GM23338 (cell line): ENCODE results near the gene CASP7. TPM values are rescaled to one million over a fixed set of nuclear protein-coding genes. Genes with fewer than 3 reads are reported as not detected.
A peak's percentile ranks its signal among the peaks of the same experiment; 100 is the strongest.

Experiments
- ATAC-seq: fragments of 200-7000 bp; cut with Tn5 transposase; 3 replicates; pipeline ENCODE4 v1.9.1; 2020
- DNase-seq: peaks from one replicate; pipeline ENCODE4 v3.0.0-alpha.2; 2015; ENCODE audit warnings: low spot score
- H2AFZ ChIP-seq: fragments of 200-600 bp; sonication (generic); 2 replicates; pipeline ENCODE4 v1.8.0; 2016; ENCODE audit warnings: antibody characterized with exemption, mild to moderate bottlenecking, moderate library complexity
- H3F3A ChIP-seq: fragments of 200-600 bp; sonication (generic); replicated peaks from 2 replicates; pipeline ENCODE4 v1.8.0; 2017; ENCODE audit warnings: antibody characterized with exemption, mixed run types, low read depth
- H3K27ac ChIP-seq: fragments of 200-600 bp; sonication (generic); 2 replicates; pipeline ENCODE4 v1.6.1; 2016; ENCODE audit warnings: low read depth
- H3K27me3 ChIP-seq: fragments of 200-600 bp; sonication (generic); 2 replicates; pipeline ENCODE4 v1.8.0; 2016; ENCODE audit warnings: mild to moderate bottlenecking, mixed run types, moderate library complexity; ENCODE audit not compliant: insufficient read depth
- H3K36me3 ChIP-seq: fragments of 200-600 bp; sonication (generic); 2 replicates; pipeline ENCODE4 v1.8.0; 2016; ENCODE audit warnings: mild to moderate bottlenecking; ENCODE audit not compliant: insufficient read depth
- H3K4me1 ChIP-seq: fragments of 200-600 bp; sonication (generic); 2 replicates; pipeline ENCODE4 v1.8.0; 2016; ENCODE audit warnings: mild to moderate bottlenecking, moderate library complexity; ENCODE audit not compliant: insufficient read depth
- H3K4me2 ChIP-seq: fragments of 200-600 bp; sonication (generic); 2 replicates; pipeline ENCODE4 v1.7.1; 2017; ENCODE audit warnings: mixed run types
- H3K4me3 ChIP-seq: fragments of 200-600 bp; sonication (generic); 2 replicates; pipeline ENCODE4 v1.6.1; 2016; ENCODE audit warnings: mixed run types
- H3K79me2 ChIP-seq: fragments of 200-600 bp; sonication (generic); replicated peaks from 2 replicates; pipeline ENCODE4 v1.8.0; 2017; ENCODE audit warnings: mild to moderate bottlenecking; ENCODE audit not compliant: insufficient read depth
- H3K9me2 ChIP-seq: fragments of 200-600 bp; sonication (generic); 2 replicates; pipeline ENCODE4 v1.8.0; 2017; ENCODE audit not compliant: insufficient read depth
- H4K20me1 ChIP-seq: fragments of 200-600 bp; sonication (generic); replicated peaks from 2 replicates; pipeline ENCODE4 v1.8.0; 2017; ENCODE audit warnings: mild to moderate bottlenecking; ENCODE audit not compliant: insufficient read depth
- H3K27ac Mint-ChIP-seq: 2 replicates; pipeline ENCODE4 v1.8.0; 2020; ENCODE audit warnings: inconsistent platforms, mild to moderate bottlenecking, moderate library complexity, mixed read lengths
- H3K27me3 Mint-ChIP-seq: 3 replicates; pipeline ENCODE4 v1.8.0; 2022; ENCODE audit warnings: low read depth, mild to moderate bottlenecking, moderate library complexity, mixed read lengths, inconsistent platforms; ENCODE audit not compliant: insufficient read depth, poor library complexity
- H3K36me3 Mint-ChIP-seq: 3 replicates; pipeline ENCODE4 v1.8.0; 2021; ENCODE audit warnings: low read depth, mild to moderate bottlenecking, inconsistent platforms, moderate library complexity, mixed read lengths
- H3K4me1 Mint-ChIP-seq: 3 replicates; pipeline ENCODE4 v1.8.0; 2020; ENCODE audit warnings: mild to moderate bottlenecking, inconsistent platforms, mixed read lengths
- H3K4me3 Mint-ChIP-seq: 3 replicates; pipeline ENCODE4 v1.8.0; 2021; ENCODE audit warnings: moderate library complexity, mild to moderate bottlenecking, inconsistent platforms, mixed read lengths
- H3K9me3 Mint-ChIP-seq: 3 replicates; pipeline ENCODE4 v1.8.0; 2020; ENCODE audit warnings: moderate library complexity, mild to moderate bottlenecking, inconsistent platforms, mixed read lengths
- CREB1 ChIP-seq: fragments of 250-450 bp; sonication (Bioruptor Pico); IDR thresholded peaks from 2 replicates; pipeline ENCODE4 v1.5.0; 2020; ENCODE audit warnings: low read depth, mild to moderate bottlenecking, moderate library complexity
- EZH2 ChIP-seq: fragments of 200-600 bp; sonication (generic); IDR thresholded peaks from one replicate; pipeline ENCODE4 v1.8.0; 2017; ENCODE audit warnings: antibody characterized with exemption, mild to moderate bottlenecking, low read depth; ENCODE audit not compliant: unreplicated experiment
- JUNB ChIP-seq: IDR thresholded peaks from one replicate; pipeline ENCODE4 v1.6.1; 2016; ENCODE audit warnings: antibody characterized with exemption; ENCODE audit not compliant: unreplicated experiment
- STAT1 ChIP-seq: IDR thresholded peaks from one replicate; pipeline ENCODE4 v1.6.1; 2016; ENCODE audit warnings: antibody characterized with exemption; ENCODE audit not compliant: unreplicated experiment
- ZNF331 ChIP-seq: fragments of 250-450 bp; sonication (Bioruptor Pico); IDR thresholded peaks from 2 replicates; pipeline ENCODE4 v1.5.0; 2020; ENCODE audit warnings: low read depth, mild to moderate bottlenecking, moderate library complexity
- polyA plus RNA-seq: library from polyadenylated mRNA; unstranded; fragments of >200 nt; fragmentation: Nextera tagmentation; extraction: Ambion mirVana; gene quantifications from 2 replicates; pipeline ENCODE4 v1.2.1, GENCODE V29; 2016
- total RNA-seq: library from RNA; depleted of rRNA; stranded (reverse); fragments of >200 nt; shearing (Covaris generic); gene quantifications from 2 replicates; pipeline ENCODE4 v1.2.3, GENCODE V29; 2014
- TF ChIP-seq, protein P1 (sequence below): IDR thresholded peaks from 2 replicates; pipeline ENCODE4 v1.6.1; 2016; ENCODE audit warnings: antibody characterized with exemption
- TF ChIP-seq, protein P2 (sequence below), 2 experiments: fragments of 200-600 bp in 1 of 2; sonication (generic) in 1 of 2; conservative IDR thresholded peaks; 2 replicates each; pipeline versions ENCODE4 v1.5.1 to v1.6.1; 2016 to 2017; ENCODE audit warnings: antibody characterized with exemption in 2 of 2, low read depth in 2 of 2, mild to moderate bottlenecking in 2 of 2, moderate library complexity in 1 of 2
- TF ChIP-seq, protein P3 (sequence below): fragments of 250-450 bp; sonication (Bioruptor Pico); IDR thresholded peaks from 2 replicates; pipeline ENCODE4 v1.5.0; 2020; ENCODE audit warnings: mild to moderate bottlenecking, moderate library complexity

CASP7 gene
- total and polyA plus RNA-seq, 2 experiments from 2014 or later, result 2.1 to 7.0 TPM

DNA sequence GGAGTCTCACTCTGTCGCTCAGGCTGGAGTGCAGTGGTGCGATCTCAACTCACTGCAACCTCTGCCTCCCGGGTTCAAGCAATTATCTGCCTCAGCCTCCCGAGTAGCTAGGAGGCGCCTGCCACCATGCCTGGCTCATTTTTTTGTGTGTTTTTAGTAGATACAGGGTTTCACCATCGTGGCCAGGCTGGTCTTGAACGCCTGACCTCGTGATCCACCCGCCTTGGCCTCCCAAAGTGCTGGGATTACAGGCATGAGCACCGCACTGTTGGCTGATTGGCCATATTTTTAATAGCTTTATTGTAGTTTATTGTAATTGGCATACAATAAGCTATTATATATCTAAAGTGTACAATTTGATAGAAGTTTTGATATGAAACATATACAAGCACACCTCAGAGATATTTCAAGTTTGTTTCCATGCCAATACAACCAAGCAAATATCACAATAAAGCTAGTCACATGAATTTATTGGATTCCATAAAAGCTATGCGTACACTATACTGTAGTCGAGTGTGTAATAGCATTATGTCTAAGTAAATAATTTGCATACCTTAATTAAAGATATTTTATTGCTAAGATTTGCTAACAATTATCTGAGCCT is 77.3 kb downstream of the CASP7 start:
- Histone ChIP-seq H3F3A (no peaks in the 10 kb centered on the region), H3K27ac (no peak overlapping the region), H3K79me2 (no peaks in the 10 kb centered on the region), H3K36me3 (no peaks in the 10 kb centered on the region), H4K20me1 (no peaks in the 10 kb centered on the region), H3K27me3 (no peaks in the 10 kb centered on the region), H3K4me2 (no peak overlapping the region), H3K9me2 (no peaks in the 10 kb centered on the region), H2AFZ (no peak overlapping the region), H3K4me3 (no peak overlapping the region), H3K4me1 (no peaks in the 10 kb centered on the region)
- no peaks in the 10 kb centered on the region for H3K36me3 Mint-ChIP-seq
- H3K9me3 Mint-ChIP-seq, result no peaks in the 10 kb centered on the region
- TF ChIP-seq, protein P1, sequence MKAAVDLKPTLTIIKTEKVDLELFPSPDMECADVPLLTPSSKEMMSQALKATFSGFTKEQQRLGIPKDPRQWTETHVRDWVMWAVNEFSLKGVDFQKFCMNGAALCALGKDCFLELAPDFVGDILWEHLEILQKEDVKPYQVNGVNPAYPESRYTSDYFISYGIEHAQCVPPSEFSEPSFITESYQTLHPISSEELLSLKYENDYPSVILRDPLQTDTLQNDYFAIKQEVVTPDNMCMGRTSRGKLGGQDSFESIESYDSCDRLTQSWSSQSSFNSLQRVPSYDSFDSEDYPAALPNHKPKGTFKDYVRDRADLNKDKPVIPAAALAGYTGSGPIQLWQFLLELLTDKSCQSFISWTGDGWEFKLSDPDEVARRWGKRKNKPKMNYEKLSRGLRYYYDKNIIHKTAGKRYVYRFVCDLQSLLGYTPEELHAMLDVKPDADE, result no peak
- TF ChIP-seq, protein P2, sequence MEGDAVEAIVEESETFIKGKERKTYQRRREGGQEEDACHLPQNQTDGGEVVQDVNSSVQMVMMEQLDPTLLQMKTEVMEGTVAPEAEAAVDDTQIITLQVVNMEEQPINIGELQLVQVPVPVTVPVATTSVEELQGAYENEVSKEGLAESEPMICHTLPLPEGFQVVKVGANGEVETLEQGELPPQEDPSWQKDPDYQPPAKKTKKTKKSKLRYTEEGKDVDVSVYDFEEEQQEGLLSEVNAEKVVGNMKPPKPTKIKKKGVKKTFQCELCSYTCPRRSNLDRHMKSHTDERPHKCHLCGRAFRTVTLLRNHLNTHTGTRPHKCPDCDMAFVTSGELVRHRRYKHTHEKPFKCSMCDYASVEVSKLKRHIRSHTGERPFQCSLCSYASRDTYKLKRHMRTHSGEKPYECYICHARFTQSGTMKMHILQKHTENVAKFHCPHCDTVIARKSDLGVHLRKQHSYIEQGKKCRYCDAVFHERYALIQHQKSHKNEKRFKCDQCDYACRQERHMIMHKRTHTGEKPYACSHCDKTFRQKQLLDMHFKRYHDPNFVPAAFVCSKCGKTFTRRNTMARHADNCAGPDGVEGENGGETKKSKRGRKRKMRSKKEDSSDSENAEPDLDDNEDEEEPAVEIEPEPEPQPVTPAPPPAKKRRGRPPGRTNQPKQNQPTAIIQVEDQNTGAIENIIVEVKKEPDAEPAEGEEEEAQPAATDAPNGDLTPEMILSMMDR (conservative IDR thresholded peaks at IDR 0.05; ENCODE audit: low read depth in 2 of 2), result 0 out of 4 replicates have a peak, but pooled peaks of 1 of the 2 experiments have one; percentile 2
- no peak overlapping the region for H3K4me3 Mint-ChIP-seq
- ATAC-seq, result no peak
- DNase-seq, result no peak
- H3K27me3 Mint-ChIP-seq, result no peaks in the 10 kb centered on the region
- H3K27ac Mint-ChIP-seq, result no peak overlapping the region
- H3K4me1 Mint-ChIP-seq, result no peaks in the 10 kb centered on the region

DNA sequence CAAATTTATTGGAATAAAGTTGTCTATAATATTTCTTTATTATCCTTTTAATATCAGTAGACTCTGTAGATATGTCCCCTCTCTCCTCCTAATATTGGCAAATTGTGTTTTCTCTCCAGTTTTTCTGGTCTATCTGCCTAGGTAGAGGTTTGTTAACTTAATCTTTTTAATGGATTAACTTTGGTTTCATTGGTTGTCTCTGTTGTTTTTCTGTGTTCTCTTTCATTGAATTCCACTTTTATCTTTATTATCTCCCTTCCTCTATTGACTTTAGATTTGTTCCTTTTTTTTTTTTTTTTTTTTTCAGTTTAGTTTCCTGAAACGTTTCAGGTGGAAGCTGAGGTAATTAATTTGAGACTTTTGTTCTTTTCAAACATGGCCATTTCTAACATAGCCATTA is 82.4 kb downstream of the CASP7 start:
- Histone ChIP-seq H4K20me1 (no peaks in the 10 kb centered on the region), H3K4me3 (no peak overlapping the region), H2AFZ (no peak overlapping the region), H3K27ac (no peak overlapping the region), H3K4me1 (no peaks in the 10 kb centered on the region), H3K4me2 (no peak overlapping the region), H3K36me3 (no peaks in the 10 kb centered on the region), H3K27me3 (no peaks in the 10 kb centered on the region), H3K79me2 (no peaks in the 10 kb centered on the region), H3F3A (no peaks in the 10 kb centered on the region), H3K9me2 (no peaks in the 10 kb centered on the region)
- Mint-ChIP-seq H3K27me3 (no peaks in the 10 kb centered on the region), H3K4me3 (no peak overlapping the region), H3K27ac (no peak overlapping the region), H3K9me3 (peaks cover 9% of the 10 kb centered on the region), H3K36me3 (no peaks in the 10 kb centered on the region), H3K4me1 (no peaks in the 10 kb centered on the region)
- DNase-seq (no peak), ATAC-seq (no peak)
- TF ChIP-seq, protein P3, sequence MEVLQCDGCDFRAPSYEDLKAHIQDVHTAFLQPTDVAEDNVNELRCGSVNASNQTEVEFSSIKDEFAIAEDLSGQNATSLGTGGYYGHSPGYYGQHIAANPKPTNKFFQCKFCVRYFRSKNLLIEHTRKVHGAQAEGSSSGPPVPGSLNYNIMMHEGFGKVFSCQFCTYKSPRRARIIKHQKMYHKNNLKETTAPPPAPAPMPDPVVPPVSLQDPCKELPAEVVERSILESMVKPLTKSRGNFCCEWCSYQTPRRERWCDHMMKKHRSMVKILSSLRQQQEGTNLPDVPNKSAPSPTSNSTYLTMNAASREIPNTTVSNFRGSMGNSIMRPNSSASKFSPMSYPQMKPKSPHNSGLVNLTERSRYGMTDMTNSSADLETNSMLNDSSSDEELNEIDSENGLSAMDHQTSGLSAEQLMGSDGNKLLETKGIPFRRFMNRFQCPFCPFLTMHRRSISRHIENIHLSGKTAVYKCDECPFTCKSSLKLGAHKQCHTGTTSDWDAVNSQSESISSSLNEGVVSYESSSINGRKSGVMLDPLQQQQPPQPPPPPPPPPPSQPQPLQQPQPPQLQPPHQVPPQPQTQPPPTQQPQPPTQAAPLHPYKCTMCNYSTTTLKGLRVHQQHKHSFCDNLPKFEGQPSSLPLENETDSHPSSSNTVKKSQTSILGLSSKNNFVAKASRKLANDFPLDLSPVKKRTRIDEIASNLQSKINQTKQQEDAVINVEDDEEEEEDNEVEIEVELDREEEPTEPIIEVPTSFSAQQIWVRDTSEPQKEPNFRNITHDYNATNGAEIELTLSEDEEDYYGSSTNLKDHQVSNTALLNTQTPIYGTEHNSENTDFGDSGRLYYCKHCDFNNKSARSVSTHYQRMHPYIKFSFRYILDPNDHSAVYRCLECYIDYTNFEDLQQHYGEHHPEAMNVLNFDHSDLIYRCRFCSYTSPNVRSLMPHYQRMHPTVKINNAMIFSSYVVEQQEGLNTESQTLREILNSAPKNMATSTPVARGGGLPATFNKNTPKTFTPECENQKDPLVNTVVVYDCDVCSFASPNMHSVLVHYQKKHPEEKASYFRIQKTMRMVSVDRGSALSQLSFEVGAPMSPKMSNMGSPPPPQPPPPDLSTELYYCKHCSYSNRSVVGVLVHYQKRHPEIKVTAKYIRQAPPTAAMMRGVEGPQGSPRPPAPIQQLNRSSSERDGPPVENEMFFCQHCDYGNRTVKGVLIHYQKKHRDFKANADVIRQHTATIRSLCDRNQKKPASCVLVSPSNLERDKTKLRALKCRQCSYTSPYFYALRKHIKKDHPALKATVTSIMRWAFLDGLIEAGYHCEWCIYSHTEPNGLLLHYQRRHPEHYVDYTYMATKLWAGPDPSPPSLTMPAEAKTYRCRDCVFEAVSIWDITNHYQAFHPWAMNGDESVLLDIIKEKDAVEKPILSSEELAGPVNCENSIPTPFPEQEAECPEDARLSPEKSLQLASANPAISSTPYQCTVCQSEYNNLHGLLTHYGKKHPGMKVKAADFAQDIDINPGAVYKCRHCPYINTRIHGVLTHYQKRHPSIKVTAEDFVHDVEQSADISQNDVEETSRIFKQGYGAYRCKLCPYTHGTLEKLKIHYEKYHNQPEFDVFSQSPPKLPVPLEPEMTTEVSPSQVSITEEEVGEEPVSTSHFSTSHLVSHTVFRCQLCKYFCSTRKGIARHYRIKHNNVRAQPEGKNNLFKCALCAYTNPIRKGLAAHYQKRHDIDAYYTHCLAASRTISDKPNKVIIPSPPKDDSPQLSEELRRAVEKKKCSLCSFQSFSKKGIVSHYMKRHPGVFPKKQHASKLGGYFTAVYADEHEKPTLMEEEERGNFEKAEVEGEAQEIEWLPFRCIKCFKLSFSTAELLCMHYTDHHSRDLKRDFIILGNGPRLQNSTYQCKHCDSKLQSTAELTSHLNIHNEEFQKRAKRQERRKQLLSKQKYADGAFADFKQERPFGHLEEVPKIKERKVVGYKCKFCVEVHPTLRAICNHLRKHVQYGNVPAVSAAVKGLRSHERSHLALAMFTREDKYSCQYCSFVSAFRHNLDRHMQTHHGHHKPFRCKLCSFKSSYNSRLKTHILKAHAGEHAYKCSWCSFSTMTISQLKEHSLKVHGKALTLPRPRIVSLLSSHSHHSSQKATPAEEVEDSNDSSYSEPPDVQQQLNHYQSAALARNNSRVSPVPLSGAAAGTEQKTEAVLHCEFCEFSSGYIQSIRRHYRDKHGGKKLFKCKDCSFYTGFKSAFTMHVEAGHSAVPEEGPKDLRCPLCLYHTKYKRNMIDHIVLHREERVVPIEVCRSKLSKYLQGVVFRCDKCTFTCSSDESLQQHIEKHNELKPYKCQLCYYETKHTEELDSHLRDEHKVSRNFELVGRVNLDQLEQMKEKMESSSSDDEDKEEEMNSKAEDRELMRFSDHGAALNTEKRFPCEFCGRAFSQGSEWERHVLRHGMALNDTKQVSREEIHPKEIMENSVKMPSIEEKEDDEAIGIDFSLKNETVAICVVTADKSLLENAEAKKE (CRISPR knock-in tag), result no peak
- TF ChIP-seq STAT1 (no peak), ZNF331 (CRISPR knock-in tag) (no peak), CREB1 (CRISPR knock-in tag) (no peak), EZH2 (no peak), JUNB (no peak)
- TF ChIP-seq, protein P2 (conservative IDR thresholded peaks at IDR 0.05; ENCODE audit: low read depth in 2 of 2), result no peak
- TF ChIP-seq, protein P1, result no peak
